Spleen (tissue), 7 donors: ENCODE data around the gene RFFL.

Experiments used
- CTCF ChIP-seq, 11 experiments: fragments of 200-600 bp in 7 of 11; fragments of 450-650 bp in 4 of 11; sonication (generic) in 4 of 11; IDR thresholded peaks in 8 of 11; conservative IDR thresholded peaks in 3 of 11; 1 replicate in 7 of 11; 2 replicates in 4 of 11; pipeline versions ENCODE4 v1.4.0 to v1.8.0; 2016 to 2021; ENCODE audit warnings: antibody characterized with exemption in 11 of 11, inconsistent platforms in 4 of 11, mild to moderate bottlenecking in 1 of 11
- POLR2A ChIP-seq, 3 donors: fragments of 450-650 bp; IDR thresholded peaks; one replicate each; pipeline ENCODE4 v1.5.1; 2017; ENCODE audit warnings: antibody characterized with exemption in 3 of 3, mild to moderate bottlenecking in 1 of 3
- donor health status: DM: no; HTN: no; CAD: no; lungs with moderate emphysema.
- donor health status: DM: no; HTN: no; CAD: no.
- donor health status: DM: no; HTN: no; CAD: no.

- TF ChIP-seq CTCF (IDR thresholded peaks at IDR 0.05 in 8 of 11, conservative IDR thresholded peaks at IDR 0.05 in 3 of 11), result no peak
- no peak for TF ChIP-seq POLR2A (IDR thresholded peaks at IDR 0.05)
Observed at GRCh38 chr17:34993031-34993430, 70.5 kb downstream of the RFFL start.
